HG03039 (cell line): ENCODE results near the gene CFLAR.

Experiments
- ATAC-seq: cut with Tn5 transposase; IDR thresholded peaks from one replicate; pipeline ENCODE4 v1.9.1; 2021; ENCODE audit warnings: mild to moderate bottlenecking, moderate library complexity; ENCODE audit not compliant: unreplicated experiment

CFLAR gene

DNA sequence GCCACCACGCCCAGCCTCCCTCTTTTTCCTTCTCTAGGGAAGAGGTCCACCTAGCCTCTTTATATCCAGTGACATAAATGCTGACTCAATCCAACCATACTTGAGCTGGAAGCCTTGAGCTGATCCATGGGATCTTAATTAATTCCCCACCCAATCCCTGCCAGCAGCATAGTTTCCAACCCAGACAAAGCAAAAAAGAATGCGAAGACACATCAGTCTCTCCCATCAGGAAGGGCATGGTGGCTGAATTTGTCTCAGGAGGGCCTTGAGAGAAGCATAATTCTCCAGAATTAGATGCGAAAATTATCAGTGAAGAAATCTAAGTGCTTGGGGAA lies 89.5 kb downstream of the CFLAR start:
- ATAC-seq: no peak

DNA sequence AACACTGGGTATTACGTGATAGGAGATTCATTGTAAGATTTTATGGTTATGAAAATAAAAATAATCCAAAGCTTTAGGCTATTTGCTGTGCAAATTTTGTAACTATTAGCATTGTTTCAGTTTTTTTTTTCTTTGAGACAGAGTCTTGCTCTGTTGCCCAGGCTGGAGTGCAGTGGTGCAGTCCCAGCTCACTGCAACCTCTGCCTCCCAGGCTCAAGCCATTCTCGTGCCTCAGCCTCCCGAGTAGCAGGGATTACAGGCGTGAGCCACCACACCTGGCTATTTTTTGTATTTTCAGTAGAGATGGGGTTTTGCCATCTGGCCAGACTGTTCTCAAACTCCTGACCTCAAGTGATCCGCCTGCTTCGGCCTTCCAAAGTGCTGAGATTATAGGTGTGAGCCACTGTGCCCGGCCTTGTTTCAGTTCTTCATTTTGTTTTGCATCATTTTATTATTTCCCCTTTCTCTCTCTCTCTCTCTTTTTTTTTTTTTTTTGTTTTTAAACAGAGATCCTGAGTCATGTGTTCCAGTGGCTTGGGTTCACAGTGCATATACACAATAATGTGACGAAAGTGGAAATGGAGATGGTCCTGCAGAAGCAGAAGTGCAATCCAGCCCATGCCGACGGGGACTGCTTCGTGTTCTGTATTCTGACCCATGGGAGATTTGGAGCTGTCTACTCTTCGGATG lies 92.7 kb downstream of the CFLAR start:
- ATAC-seq: no peak

DNA sequence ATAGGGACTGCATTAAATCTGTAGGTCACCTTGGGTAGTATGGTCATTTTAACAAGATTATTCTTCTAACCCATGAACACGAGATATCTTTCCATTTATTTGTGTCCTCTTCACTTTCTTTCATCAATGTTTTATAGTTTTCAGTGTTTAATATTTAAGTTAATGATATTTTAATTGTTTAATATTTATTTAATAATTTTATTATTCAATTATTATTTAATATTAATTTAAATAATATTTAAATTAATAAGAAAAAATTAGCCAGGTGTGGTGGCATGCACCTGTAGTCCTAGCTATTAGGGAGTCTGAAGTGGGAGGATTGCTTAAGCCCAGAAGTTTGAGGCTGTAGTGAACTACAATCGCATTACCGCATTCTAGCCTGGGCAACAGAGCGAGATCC lies 100.0 kb downstream of the CFLAR start:
- no peak for ATAC-seq

DNA sequence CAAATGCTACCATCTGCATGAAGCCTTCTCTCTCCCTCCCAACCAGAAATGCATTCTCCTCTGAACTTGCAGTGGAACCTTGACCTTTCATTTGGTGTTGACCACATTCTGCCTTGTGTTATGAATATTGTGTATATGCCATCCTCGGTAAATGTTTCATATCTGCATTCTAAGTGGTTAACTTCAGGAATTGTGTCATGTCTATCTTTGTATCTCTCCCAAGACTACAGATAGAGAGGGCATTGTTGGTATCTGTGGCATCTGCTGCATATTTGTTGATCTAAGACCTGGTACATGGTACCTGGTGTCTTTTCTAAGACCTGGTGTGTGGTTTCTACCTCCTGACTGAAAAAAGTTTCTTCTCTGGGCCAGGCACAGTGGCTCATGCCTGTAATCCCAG lies 101.0 kb downstream of the CFLAR start:
- no peak for ATAC-seq

DNA sequence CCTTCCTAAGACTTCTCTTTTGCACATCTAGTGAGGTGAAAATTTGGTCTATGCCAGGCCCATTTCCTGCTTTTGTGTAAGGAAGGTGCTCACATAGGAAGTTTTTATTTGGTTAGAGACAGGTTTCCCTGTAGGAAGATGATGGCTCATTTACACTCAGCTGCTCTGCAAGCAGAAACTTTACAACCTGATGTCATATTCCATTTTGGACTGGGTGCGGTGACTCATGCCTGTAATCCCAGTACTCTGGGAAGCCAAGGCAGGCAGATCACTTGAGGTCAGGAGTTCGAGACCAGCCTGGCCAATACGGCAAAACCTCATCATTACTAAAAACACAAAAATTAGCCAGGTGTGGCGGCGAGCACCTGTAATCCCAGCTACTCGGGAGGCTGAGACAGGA lies 102.8 kb downstream of the CFLAR start:
- ATAC-seq: no peak

DNA sequence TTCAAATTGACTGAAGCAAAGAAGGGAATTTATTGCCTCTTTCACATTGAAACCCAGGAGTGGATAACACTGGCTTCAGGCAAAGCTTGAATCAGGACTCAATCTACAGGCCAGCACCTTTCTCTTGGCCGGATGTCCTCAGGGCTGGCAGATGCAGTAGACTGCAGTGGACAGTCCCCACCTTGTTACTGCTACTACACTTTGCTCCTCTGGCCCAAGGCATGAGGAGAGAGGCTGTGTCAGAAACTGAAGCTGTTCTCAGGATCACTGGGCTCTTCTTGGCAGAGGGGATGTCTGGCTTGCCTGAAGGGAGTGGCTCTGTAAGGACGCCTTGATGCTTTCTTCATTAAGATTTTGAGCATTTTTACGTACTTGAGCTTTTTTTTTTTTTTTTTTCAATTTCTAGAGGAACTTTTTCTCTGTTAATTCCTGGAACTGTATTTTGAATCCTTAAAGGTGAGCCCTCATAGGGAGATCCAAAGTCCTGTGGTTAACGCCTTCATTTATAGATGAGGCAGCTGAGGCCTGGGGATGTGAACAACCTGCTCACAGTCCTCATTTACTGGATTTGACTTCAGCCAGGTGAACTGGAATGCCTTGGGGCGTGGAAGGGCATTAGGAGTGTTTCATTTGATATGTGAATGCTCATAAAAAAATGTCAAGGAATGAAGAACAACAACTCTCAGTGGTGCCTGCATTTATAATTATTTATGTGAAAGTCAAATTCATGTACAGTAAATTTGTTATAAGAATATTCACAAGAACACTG lies 103.5 kb downstream of the CFLAR start:
- ATAC-seq: no peak

DNA sequence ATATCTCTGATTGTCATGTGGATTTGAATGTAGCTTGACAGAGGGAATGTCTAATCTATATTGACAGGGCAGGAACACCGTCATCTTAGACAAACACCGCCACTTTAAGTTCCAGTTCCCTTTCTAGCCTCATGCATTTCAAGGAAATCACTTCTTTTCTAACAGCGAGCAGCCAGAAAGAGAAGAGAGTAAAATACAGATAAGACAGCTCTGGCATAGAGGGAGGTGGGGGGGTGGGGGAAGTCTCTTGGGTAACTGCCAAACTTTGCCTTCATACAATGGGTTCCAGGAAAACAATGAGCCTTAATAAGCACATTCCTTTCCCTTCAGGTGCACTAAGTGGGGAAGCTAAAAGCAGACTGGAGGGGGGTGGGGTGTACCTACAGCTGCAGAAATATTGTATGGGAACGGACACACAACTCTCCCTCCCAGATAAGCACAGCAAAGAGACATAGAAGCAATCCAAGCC lies 104.2 kb downstream of the CFLAR start:
- no peak for ATAC-seq

DNA sequence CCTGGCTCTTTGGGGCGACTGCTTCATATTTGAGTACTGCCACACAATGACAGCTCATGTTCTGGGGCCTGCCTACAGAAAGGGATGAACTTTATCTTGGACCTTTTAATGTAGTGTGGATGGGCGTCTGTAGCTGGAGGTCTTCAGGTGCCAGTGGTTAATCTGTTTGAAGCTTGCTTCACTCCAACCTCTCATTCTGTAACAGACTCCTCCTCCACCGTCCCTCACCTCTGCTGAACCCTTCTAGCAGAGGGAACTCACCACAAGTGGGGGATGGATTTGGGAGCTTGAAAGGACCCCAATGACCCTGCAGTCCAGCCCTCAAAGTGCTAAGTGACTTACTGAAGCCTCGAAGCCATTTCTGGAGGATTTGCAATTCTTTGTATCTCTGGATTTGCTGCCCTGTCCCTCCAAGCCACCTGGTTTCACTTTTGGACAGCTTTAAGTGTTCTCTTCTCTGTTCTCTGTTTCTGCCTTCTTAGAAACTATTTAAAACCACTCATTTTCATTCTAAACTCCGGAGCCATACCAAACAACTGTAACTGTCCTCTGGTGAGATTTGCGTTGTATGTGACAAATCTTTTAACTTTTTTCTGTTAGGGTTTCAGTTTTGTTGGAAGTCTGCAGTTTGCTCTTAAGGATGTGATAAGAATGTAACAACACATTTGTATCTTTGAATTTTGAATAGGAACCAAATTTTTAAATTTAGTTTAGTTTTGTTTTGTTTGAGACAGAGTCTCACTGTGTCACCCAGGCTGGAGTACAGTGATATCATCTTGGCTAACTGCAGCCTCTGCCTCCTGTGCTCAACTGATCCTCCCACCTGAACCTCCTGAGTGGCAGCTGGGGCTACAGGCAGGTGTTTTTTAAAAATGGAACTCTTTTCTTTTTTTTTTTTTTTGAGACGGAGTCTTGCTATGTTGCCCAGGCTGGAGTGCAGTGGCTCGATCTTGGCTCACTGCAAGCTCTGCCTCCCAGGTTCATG lies 107.4 kb downstream of the CFLAR start:
- peak; percentile 81 for ATAC-seq
